NCI-H2107 (cell line): ENCODE results near the gene FDPS.
A peak's percentile ranks its signal among the peaks of the same experiment; 100 is the strongest.
"Not testable (repeated sequence)": the region's sequence is repeated elsewhere in the genome, so short reads cannot be mapped to it uniquely, and the experiment has no call there.

ENCODE experiments used
- DNase-seq: peaks from one replicate; lab custom pipeline; 2025; lab: John Stamatoyannopoulos, UW

The FDPS gene

GRCh38 chr1:155320252-155320651, 11.6 kb downstream of the FDPS start:
- DNase-seq: no peak

GRCh38 chr1:155320661-155321617, 12.3 kb downstream of the FDPS start, which contains the start of gene RUSC1:
TSS of gene RUSC1 (plus strand) at chr1:155320894. CDS start at chr1:155321774, 880 bp downstream.
- DNase-seq: no peak

- DNase-seq: no peak
These were observed 13.2 kb downstream of the FDPS start for GRCh38 chr1:155321639-155322503.

GRCh38 chr1:155322571-155322952, 13.9 kb downstream of the FDPS start:
- no peak for DNase-seq

GRCh38 chr1:155322953-155323728, 14.5 kb downstream of the FDPS start:
- DNase-seq: peak; percentile 77

- peak; percentile 56 for DNase-seq
These were observed 15.0 kb downstream of the FDPS start for GRCh38 chr1:155323729-155324036.

GRCh38 chr1:155324037-155324716, 15.5 kb downstream of the FDPS start:
- peak; percentile 85 for DNase-seq

GRCh38 chr1:155324717-155325602, 16.3 kb downstream of the FDPS start:
- DNase-seq: peak; percentile 33

- no peak for DNase-seq
These were observed 16.9 kb downstream of the FDPS start for GRCh38 chr1:155325603-155325893.

GRCh38 chr1:155326020-155326526, 17.4 kb downstream of the FDPS start:
- DNase-seq: no peak

GRCh38 chr1:155326631-155327037, 18.0 kb downstream of the FDPS start:
- DNase-seq: no peak

- no peak for DNase-seq
These were observed 19.3 kb downstream of the FDPS start for GRCh38 chr1:155327981-155328380.

- not testable (repeated sequence) for DNase-seq
These were observed 20.2 kb downstream of the FDPS start for GRCh38 chr1:155328856-155329255.

GRCh38 chr1:155329980-155330598, 21.4 kb downstream of the FDPS start:
- peak; percentile 21 for DNase-seq

- DNase-seq: no peak
These were observed 26.3 kb downstream of the FDPS start for GRCh38 chr1:155334962-155335361.

GRCh38 chr1:155339515-155340097, 30.9 kb downstream of the FDPS start:
- DNase-seq: no peak

- no peak for DNase-seq
These were observed 34.2 kb downstream of the FDPS start for GRCh38 chr1:155342842-155343241.

- DNase-seq: no peak
These were observed 44.0 kb downstream of the FDPS start for GRCh38 chr1:155352631-155353030.

GRCh38 chr1:155360051-155360450, 51.4 kb downstream of the FDPS start:
- no peak for DNase-seq
